HG03442 (cell line): ENCODE results near the gene CDH11.

ENCODE experiments used
- ATAC-seq: cut with Tn5 transposase; IDR thresholded peaks from one replicate; pipeline ENCODE4 v1.9.1; 2021; ENCODE audit warnings: mild to moderate bottlenecking, moderate library complexity; ENCODE audit not compliant: unreplicated experiment

The CDH11 gene, protein sequence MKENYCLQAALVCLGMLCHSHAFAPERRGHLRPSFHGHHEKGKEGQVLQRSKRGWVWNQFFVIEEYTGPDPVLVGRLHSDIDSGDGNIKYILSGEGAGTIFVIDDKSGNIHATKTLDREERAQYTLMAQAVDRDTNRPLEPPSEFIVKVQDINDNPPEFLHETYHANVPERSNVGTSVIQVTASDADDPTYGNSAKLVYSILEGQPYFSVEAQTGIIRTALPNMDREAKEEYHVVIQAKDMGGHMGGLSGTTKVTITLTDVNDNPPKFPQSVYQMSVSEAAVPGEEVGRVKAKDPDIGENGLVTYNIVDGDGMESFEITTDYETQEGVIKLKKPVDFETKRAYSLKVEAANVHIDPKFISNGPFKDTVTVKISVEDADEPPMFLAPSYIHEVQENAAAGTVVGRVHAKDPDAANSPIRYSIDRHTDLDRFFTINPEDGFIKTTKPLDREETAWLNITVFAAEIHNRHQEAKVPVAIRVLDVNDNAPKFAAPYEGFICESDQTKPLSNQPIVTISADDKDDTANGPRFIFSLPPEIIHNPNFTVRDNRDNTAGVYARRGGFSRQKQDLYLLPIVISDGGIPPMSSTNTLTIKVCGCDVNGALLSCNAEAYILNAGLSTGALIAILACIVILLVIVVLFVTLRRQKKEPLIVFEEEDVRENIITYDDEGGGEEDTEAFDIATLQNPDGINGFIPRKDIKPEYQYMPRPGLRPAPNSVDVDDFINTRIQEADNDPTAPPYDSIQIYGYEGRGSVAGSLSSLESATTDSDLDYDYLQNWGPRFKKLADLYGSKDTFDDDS

DNA sequence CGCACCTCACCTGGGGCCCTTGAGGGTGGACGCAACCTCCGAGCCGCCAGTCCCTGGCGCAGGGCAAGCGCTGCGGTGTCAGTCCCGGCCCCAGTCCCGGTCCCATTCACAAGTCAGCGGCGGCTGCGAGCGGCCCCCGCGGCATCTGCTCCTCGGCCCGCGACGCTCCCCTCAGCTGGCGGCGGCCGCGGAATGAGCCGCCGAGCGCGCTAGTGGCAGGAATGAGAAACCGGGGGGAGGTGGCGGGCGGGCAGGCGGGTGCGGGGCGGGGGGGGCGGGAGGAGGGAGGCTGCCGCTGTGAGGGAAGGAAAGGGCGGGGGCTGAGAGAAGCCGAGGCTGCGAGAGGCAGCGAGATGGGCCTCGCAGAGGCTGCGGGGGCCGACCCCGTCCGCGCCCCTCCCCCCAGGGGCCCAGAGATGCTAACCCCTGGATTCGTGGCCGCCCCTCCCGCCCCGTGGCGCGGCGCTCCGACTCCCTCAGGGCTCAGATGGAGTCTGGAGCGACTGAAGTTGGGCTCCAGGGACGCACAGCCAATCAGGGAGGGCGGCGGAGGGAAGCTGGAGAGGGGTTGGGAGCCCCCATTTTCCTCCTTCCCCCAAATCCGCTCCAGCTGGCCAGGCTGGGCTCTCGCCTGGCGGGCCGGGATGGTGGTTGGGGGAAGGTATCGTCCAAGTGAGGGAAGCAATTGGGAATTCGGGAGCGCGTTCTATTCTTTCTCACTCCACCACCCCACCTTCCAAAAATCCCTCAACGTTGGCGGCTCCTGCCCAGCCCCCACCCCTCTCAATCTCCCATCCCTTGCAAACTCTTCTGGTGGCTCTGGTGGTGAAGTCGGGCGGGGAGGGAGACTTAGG, at the start of gene CDH11:
TSS of gene CDH11 (minus strand) at position 194 of the 854 bp plus-strand sequence. CDS start 117,194 bp downstream, outside the sequence.
- ATAC-seq: no peak

DNA sequence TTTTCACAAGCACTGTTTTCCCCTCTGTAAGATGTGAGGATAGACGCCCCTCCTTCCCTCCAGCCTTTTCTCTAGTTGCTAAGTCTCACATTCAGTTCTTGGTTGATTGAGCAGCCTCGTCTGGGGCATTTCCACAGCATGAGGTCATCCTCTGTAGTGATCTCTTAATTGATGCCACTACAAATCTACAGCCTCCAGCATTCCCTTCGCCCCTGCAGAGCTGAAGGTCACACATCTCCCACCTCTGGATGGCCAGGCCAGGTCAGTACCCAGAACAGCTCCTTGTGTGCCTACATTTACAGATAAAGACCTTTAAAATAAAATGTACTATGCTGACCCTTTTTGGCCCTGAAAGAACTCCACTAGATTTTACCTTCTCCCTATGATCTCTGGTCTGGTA, 32.5 kb upstream of the CDH11 start:
- no peak for ATAC-seq

DNA sequence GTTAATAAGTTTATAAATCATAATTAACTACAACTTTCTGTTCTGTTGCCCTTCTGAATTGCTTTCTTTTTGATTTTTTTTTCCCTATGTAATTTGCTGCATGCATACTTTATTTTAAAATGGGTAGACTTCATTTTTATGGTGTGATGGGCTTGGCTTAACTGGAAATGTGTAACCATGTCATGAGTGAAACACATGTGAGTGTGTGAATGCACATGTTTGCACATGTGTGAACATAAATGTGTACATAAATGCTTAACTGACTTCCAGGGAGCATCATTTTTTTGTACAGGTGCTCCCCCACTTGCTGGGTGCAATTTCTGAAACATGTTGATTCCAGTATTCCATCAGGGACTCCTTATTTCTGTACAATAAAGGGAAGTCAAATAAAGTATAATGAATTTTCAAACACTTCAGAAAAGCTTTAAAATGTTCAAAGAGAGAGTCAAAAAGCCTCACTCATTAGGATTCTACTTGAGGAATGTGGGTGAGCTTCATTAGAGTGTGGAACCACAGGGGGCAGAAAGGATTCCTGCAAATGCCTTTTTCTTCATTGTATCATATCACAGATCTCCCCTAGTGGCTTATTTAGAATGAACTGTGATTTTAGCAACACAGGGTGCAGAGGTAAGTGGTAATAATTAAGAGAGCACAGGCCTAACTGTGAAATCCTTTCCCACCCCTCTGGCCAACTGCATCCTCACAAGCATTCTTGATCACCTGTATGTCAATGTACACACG, 31.7 kb upstream of the CDH11 start:
- no peak for ATAC-seq

DNA sequence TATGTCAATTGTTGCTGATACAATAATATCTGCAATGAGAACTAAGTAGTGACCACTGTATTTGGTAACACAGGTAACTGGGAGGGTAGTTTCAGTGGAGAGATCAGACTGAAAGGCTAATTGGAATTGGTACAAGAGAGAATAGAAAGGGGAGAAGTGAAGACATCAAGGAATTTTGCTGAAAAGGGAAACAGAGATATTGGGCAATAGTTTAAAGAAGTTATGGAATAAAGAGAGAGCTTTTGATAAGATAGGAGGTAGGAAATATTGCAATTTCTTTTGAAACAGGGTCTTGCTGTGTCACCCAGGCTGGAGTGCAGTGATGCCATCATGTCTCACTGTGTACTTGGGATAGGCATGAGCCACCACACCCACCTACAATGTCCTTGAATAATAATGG, 26.9 kb upstream of the CDH11 start:
- ATAC-seq: no peak

- no peak for ATAC-seq
Observed at GRCh38 chr16:65142276-65142675, 20.4 kb upstream of the CDH11 start.

GRCh38 chr16:65136681-65137080, 14.8 kb upstream of the CDH11 start:
- no peak for ATAC-seq

GRCh38 chr16:65126845-65127624, 5.2 kb upstream of the CDH11 start:
- ATAC-seq: no peak

DNA sequence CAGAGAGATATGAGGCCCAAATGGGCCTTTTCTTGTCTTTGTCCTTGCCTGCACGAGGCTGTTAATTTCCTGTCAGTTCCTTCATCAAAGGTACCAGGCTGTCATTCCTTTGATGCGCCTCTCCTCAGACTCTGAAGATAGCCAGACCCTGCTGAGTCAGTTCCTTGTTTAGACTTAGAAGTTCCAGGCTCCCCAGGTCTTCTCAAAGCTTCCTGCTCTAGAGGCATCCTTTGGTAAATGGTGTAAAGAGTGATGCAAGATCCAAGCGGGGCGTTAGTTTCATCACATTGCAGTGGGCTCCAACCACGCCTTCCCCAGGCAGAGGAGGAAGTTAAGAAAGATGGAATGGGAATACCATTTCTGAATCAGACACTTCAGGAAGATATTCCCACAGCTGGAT, 4.0 kb upstream of the CDH11 start:
- no peak for ATAC-seq

- no peak for ATAC-seq
Observed at GRCh38 chr16:65125322-65125721, 3.5 kb upstream of the CDH11 start.

DNA sequence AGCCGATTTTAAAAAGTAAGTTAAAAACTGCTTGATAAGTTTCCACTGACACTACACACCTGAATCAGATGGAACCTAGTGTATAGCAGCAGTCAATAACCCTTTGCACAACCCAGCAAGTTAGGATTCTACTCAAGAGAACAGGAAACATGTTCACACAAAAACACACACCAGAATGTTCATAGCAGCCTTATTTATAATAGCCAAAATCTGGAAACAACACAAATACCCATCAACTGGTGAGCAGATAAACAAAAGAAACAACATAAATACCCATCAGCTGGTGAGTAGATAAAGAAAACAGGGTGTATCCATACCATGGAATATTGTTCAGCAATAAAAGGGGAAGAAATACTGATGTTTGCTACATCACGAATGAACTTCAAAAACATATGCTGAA, 2.7 kb upstream of the CDH11 start:
- ATAC-seq: no peak

DNA sequence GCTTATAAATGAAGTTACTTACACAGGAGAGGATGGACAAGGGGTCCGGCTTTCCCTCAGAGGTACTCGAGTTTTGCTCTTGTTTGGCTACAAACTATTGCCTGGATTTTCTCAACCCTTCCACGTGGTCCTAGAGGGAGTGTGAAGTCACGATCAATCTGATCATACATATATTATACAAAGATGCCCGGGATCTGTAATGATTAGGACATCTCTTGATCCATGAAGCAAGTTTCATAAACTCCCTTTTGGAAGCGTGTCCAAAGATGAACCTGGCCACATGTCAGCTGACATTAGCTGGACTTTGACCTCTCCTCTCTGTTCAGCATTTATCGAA, 2.3 kb upstream of the CDH11 start:
- no peak for ATAC-seq

DNA sequence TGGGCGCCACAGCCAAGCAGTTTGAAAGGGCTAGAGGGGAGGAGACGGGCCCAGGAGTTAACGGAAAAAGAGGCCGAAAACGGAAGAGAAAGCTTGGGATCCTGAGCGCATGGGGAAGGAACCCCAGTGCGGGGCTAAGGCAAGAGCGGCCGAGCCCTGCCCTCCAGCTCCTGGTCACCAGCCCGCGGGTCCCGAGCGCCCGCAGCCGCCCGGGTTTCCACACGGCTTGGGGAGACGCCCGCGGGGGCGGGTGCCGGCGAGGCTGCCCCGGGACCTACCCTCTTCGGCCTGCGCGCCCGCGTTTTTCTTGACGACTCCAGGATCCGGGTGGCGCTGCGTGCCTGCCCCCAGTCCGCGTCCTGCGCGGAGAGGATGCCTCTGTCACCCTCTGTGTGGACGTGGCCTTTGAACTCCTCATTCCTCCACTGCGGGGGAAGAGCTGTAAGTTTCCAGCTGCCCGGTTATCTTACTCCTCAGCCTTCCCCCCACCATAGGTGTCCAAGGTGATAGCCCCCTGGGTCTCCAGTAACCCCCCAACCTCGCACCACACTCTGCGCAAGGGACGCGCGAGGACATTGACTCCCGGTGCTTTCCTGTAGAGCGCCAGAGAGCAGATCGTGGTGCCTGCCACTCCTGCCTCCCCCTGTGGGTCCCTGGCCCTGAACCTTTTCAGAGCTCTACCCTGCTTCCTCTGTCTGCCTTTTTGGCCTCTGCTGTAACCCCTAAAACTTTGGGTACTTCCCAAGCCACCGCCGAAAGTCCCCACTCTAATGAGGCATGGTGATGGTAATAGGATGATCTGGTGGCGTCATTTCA, 1.7 kb upstream of the CDH11 start:
- no peak for ATAC-seq

DNA sequence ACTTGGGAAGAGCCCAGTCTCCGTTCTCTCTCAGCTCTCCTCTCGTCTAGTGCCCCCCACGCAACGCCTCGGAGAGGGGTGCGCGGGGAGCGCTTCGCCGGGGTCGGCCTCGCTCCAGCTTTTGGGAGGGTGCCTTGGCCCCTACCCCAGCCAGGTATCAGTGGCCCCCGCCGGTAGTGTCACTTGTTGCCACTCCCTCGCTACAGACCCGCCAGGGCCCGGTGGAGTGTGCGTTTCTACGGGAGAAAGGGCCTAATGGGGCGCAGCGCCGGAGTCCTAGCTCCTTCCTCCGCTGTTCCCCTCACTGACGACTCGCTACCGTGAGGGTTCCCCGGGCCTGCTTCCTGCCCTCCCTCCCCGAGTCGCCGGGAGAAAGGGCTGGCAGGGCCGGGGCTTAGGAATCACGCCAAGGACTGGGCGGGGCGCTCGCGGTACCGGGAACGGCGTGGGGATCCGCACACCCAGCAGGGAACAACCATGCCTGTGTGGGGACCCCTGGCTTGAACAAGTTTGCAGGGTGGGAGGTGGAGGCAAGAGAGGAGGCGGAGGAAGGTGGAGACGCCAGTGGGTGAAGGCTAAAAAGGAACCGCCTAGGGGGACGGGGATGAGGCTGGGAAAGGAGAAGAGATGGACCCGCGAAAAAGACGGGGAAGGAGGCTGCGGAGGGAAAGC, 997 bp upstream of the CDH11 start:
- ATAC-seq: no peak

DNA sequence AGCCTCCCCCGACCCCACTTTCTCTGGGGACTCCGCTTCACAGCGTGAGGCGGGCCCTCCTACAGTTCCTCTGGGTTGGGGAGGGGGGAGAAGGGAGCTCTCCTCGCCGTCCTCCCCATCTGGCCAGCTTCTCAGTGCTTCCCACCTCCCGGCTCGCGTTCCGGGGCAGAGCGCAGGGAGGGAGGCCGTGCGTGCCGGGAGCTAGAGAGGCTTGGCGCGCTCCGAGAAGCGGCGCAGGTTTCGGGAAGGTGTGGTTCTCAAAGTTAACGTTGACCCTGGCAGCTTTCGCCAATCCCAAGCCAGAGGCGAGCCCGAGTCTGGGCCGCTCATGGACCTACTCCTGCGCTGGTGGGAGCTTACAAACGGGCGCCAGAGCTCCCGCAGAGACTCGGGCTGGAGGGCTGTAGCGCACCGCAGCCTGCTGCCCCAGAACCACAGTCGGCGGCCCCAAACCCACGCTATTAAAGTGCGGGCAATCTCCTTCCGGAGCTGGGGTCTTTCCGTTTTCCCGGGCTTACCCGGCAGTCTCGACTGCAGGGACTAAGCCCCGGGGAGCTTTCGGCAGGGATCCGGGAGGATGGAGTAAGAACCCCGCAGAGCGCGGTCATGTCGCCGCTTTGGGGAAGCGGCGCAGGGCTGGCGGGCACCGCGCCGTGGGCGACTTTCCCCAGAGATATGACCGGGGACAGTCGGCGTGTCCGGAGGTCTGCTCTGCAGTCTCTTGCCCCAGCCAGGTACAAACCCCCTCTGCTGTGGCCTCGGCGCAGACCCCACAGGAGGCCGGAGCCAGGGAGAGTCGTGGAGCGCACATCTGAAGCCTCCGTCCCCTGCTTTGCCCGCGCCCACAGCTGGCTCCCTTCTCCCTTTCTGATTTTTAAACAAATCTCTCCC, 787 bp downstream of the CDH11 start:
- ATAC-seq: no peak

DNA sequence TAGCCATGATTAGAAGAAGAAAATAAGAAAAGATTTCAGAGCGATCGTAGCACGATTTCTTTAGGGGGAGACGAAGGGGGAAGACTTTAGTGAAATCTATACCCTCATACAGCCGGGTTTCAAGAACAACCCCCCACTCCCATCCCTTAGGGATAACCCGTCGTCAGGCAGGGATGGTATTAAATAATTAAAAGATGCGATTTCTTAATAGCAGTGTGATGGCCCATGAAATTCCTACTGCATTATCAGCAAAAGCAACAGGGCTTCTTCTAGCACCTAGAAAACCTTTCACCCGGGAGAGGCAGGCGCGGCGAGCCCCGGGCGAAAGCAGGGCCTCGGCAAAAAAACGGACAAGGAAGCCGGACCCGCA, 1.4 kb downstream of the CDH11 start:
- no peak for ATAC-seq

DNA sequence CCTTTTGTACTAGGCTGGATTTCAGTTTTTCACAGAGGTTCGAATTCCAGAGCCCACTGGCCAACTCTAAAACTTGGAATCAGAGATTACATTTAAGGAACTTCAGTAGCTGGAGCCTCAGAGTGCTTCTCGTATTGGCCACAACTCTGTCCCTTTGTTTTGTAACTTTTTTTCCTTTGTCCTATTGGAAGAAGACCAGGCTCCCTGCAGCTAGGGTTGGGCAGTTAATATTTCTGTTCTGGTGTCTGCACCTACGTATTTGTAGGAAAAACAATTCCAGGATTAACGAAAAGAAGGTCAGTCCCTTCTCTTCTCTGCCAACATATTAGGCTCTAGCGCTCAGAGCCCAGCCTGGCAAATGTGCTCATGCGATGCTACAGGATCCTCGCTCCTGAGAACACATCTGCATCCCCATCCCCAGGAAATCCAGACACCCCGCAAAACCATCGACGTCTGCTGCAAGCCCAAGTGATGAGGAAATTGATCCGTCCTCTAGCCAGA, 1.9 kb downstream of the CDH11 start:
- no peak for ATAC-seq

DNA sequence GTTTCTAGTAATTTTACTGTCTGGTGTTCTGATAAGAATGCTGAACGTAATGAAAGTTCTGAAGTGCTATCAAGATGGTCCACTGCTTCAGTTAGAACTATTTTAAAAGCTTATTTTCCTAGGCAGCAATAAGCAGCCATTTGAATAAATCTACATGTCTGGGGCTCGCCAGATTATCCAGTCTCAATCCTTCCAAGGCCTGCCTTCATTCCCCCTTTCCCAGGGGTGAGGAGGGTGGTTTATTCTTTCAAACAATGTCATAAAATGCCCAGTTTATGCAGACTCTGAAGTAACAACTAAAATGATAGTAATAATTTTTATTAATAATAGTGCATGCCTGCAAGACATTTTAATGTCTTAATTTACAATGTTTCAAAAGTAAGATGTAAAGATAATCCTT, 2.4 kb downstream of the CDH11 start:
- no peak for ATAC-seq
